ENCODE results near the gene ALPK3. TPM values are rescaled to one million over a fixed set of nuclear protein-coding genes. Genes with fewer than 3 reads are reported as not detected.

The ALPK3 gene
- total RNA-seq, 1 experiment from 2014 or later = 2.0 TPM

GRCh38 chr15:84834229-84834955, 17.2 kb downstream of the ALPK3 start (continued):
- TF ChIP-seq EZH2phosphoT487 (IDR thresholded peaks at IDR 0.05; ENCODE audit: borderline replicate concordance) = no peak
- no peak for TF ChIP-seq TCF7L2 (IDR thresholded peaks at IDR 0.05; ENCODE audit: borderline replicate concordance, extremely low read depth, insufficient read depth, insufficient read length)
- TF ChIP-seq EGR1 (IDR thresholded peaks at IDR 0.05; ENCODE audit: low read depth) = no peak
- no peak for TF ChIP-seq SRF (IDR thresholded peaks at IDR 0.05; ENCODE audit: low read depth)
- TF ChIP-seq POLR2AphosphoS5 (IDR thresholded peaks at IDR 0.05; ENCODE audit: low read depth, low read length) = no peak
- TF ChIP-seq YY1 (IDR thresholded peaks at IDR 0.05; ENCODE audit: extremely low read depth, insufficient replicate concordance, low read depth, low read length) = no peak
- no peak for TF ChIP-seq CTCF (IDR thresholded peaks at IDR 0.05 in 2 of 3, conservative IDR thresholded peaks at IDR 0.05 in 1 of 3; ENCODE audit: borderline replicate concordance in 1 of 3, insufficient read depth in 1 of 3, low read depth in 2 of 3, low read length in 2 of 3)

GRCh38 chr15:84834969-84835368, 17.8 kb downstream of the ALPK3 start:
- ChIA-PET CTCF (no interaction called here), POLR2A (no interaction called here), RAD21 (ENCODE audit: low non-redundant PET in 1 of 2, low total read pairs in 2 of 2, uncharacterized antibody in 2 of 2, unreplicated experiment in 2 of 2) (no interaction called here)
- Histone ChIP-seq H3K4me1 (ENCODE audit: control insufficient read depth in 1 of 2, insufficient read depth in 2 of 2, low read length in 2 of 2) (peaks cover 0 to 18% of the 10 kb centered on the region in 2 experiments; a peak in 2 of 4 replicates), H2AFZ (ENCODE audit: low read depth, low read length, poor library complexity, severe bottlenecking) (no peak overlapping the region), H3K27me3 (ENCODE audit: insufficient read depth, low read length) (no peaks in the 10 kb centered on the region), H3K27ac (ENCODE audit: low read depth, low read length) (no peak overlapping the region), H3K36me3 (ENCODE audit: control insufficient read depth in 1 of 2, insufficient read depth in 2 of 2, low read length in 2 of 2) (no peaks in the 10 kb centered on the region), H3K4me2 (ENCODE audit: low read length) (no peak overlapping the region), H3K9ac (ENCODE audit: low read length) (no peak overlapping the region), H3K4me3 (replicated peaks in 1 of 2; ENCODE audit: low read depth in 1 of 2, low read length in 2 of 2) (no peak overlapping the region), H3K79me2 (ENCODE audit: insufficient read depth, low read length) (no peaks in the 10 kb centered on the region), H3K9me3 (ENCODE audit: control insufficient read depth in 1 of 2, insufficient read depth in 1 of 2, low read depth in 1 of 2, low read length in 2 of 2) (no peaks in the 10 kb centered on the region), H3K9me2 (ENCODE audit: insufficient read depth) (no peaks in the 10 kb centered on the region), H4K20me1 (ENCODE audit: insufficient read depth) (no peaks in the 10 kb centered on the region)
- ATAC-seq (no peak), DNase-seq (ENCODE audit: low read depth, low spot score) (no peak)
- intact Hi-C loops (cut with micrococcal nuclease) = no loop called here
- no TSS peak for BruUV-seq (replicated peaks)
- no peak for TF ChIP-seq TCF7L2 (IDR thresholded peaks at IDR 0.05; ENCODE audit: borderline replicate concordance, extremely low read depth, insufficient read depth, insufficient read length)
- no peak for TF ChIP-seq ATF3 (IDR thresholded peaks at IDR 0.05)
- TF ChIP-seq EGR1 (IDR thresholded peaks at IDR 0.05; ENCODE audit: low read depth) = no peak
- TF ChIP-seq SRF (IDR thresholded peaks at IDR 0.05; ENCODE audit: low read depth) = no peak
- TF ChIP-seq ZNF274 (IDR thresholded peaks at IDR 0.05; ENCODE audit: low read depth, low read length) = no peak
- no peak for TF ChIP-seq SP1 (IDR thresholded peaks at IDR 0.05; ENCODE audit: low read depth)
- TF ChIP-seq REST (IDR thresholded peaks at IDR 0.05; ENCODE audit: low read depth) = no peak
- no peak for TF ChIP-seq FOSL1 (IDR thresholded peaks at IDR 0.05; ENCODE audit: low read depth)
- TF ChIP-seq EZH2 (IDR thresholded peaks at IDR 0.05) = no peak
